RPMI8226 (cell line): ENCODE data around the gene PPARA.
"Not testable (repeated sequence)": the region's sequence is repeated elsewhere in the genome, so short reads cannot be mapped to it uniquely, and the experiment has no call there.

Source experiments
- DNase-seq: peaks from one replicate; pipeline ENCODE4 v3.0.0-alpha.2; 2015

Gene PPARA

DNA sequence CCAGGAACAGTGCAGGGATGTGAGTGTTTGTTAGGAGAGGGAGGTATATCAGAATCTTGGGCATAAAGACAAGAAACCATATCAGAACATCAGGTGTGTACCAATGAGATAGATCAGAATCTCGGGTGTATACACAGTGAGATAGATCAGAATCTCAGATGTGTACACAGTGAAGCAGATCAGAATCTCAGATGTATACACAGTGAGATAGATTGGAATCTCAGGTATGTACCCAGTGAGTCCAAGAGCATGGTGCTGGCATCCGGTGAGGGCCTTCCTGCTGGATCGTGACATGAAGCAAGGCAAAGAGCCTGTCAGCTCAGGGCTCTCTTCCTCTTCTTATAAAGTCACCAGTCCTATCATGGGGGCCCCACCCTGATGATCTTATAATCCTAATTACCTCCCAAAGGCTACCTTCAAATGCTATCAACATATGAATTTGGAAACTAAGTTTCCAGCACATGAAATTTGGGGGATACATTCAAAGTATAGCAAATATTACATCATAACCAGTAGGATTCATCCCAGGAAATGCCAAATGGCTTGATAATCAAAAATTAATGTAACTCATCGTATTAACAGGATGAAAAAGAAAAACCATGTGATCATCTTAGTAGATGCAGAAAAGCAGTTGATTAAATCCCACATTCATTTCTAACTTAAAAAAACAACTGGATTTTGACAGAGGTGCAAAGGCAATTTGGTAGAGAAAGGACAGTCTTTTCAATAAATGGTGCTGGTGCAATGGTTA is 28.6 kb downstream of the PPARA start:
- no peak for DNase-seq

DNA sequence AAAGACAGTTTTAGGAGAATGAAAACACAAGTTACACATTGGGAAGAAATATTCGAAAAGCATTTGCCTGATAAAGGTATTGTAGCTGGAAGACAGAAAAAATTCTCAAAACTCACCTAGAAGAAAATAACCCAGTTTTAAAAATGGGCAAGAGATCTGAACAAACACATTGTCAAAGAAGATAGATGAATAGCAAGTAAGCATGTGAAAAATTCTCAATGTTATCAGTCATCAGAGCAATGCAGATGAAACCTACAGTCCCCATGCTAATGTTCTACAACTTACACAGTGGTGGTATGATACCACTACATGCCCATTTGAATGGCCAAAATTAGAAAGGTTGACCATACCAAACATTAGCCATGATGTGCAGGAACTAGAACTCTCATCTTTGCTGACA is 29.4 kb downstream of the PPARA start:
- DNase-seq, result no peak

DNA sequence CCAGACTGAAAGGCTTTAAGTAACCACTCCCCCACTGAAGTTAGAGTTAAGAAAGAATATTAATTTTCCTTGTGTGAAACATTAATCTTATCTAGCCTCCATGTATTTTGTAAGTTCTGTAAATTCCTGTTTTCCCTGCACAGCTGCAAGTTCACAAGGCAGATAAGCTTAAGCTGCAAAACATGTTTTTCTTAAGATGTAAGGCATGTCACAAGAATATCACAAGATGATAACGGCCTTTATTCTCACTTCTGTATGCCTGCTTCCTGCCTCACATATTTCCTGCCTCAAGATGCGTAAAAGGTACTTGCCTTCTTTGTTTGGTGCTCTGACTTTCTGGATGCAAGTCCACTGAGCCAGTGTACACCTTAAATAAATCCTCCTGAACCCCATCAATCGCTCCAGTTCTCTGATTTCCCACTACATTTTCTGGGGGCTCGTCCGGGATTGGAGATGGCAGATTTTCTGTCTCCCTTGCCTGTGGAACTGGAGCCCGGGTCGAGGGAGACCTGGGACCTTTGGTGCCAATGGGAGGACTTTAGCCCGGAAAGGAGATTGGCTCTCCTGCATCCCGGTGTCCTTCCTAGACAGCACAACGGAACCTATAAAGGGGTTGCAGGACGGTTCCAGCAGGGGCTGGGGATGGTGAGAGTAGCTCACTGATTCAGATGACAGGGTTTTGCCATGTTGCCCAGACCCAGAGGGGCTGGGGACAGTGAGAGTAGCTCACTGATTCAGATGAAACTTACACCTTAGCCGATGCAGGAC is 30.2 kb downstream of the PPARA start:
- DNase-seq, result no peak

DNA sequence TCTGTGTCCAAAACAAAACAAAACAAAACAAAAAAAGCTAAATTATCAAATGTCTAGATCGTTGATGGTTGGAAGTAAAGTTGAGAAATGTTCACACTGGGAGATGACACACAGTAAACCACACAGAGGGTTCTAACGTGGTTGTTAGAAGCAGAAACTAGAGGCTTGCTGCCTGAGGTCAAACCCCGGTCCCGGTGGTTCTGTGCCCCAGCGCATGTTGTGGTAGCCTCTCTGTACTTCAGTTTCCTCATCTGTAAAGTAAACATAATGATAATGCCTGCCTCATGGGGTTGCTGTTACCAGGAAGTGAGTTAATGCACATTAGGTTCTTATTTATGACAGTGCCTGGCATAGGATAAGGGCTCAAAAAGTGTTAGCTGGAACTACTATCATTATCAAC is 33.4 kb downstream of the PPARA start:
- DNase-seq, result no peak

DNA sequence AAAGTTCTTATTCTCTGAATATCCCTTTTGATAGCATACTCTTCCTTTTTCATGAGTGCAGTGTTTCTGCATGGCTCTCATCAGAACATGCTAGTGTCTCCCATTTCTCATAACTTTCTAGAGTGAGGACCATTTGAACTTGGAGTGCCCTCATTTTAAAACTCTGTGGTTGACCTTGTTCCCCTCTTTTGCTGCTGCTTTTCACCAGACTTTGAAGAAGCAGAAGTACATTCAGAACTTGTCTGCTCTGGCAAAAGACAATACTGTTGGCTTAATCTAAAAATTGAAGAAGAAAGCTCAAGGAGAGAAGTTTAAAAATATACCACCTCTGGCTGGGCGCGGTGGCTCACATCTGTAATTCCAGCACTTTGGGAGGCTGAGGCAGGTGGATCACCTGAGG is 35.0 kb downstream of the PPARA start:
- DNase-seq, result no peak

DNA sequence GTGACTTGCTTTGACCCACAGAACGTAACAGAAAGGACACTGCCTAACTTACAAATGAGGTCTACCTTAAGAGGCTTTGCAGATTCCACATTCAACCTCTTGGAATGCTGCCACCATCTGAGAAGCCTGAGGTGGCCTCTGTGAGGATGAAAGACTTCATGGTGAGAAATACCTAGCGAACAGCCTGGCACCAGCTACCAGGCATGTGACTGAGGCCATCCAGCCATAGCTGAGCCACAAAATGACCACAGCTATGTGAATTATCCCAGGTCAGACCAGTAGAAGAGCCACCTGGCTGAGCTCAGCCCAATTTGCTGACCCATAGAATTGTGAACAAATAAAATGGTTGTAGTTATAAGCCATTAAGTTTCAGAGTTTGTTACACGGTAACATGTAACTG is 37.5 kb downstream of the PPARA start:
- DNase-seq, result no peak

DNA sequence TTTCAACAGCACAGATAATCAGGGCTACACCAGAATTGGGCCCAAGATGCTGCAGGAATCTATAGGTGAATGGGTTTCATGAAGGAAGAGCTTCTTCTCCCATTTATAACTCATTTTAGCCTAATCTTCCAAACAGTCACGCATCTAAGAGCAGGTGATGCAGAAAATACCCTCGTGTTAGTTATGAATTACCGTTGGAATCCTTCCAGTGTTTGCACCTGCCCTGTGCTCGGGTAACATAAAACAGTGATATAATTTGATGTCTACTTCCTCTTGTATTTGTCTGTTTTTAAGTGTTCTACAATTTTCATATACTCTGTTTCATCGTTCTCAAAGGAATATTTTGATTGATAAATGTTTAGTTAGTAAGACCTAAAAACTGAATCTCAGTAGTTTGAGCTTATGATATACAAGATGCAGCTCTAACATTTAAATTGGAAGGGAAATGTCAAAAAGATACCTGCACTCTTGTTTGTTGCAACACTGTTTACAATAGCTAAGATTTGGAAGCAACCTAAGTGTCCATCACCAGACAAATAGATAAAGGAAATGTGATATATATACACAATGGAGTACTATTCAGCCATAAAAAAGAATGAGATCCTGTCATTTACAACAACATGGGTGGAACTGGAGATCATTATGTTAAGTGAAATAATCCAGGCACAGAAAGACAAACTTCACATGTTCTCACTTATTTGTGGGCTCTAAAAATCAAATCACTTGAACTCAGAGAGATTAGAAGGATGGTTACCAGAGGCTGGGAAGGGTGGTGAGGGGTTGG is 42.1 kb downstream of the PPARA start:
- DNase-seq, result no peak

DNA sequence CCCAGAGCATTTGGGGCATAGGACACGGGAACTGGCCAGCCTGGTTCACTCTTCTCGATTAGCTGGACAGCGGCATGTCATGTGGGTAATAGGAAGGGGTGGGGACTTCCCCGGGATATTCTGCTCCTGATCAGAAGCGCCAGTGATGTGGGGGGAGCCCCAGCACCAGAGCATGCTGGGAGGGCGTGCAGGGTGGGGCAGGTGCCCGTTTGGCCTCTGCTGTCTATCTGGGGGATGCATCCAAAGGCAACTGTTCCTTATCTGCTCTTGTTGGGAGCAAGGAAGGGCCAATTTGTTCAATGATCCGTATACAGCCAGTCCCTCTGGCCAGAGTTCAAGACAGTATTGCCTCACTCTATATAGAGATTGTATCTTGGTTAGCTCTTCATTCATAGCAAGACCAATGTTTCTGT is 43.6 kb downstream of the PPARA start:
- no peak for DNase-seq

DNA sequence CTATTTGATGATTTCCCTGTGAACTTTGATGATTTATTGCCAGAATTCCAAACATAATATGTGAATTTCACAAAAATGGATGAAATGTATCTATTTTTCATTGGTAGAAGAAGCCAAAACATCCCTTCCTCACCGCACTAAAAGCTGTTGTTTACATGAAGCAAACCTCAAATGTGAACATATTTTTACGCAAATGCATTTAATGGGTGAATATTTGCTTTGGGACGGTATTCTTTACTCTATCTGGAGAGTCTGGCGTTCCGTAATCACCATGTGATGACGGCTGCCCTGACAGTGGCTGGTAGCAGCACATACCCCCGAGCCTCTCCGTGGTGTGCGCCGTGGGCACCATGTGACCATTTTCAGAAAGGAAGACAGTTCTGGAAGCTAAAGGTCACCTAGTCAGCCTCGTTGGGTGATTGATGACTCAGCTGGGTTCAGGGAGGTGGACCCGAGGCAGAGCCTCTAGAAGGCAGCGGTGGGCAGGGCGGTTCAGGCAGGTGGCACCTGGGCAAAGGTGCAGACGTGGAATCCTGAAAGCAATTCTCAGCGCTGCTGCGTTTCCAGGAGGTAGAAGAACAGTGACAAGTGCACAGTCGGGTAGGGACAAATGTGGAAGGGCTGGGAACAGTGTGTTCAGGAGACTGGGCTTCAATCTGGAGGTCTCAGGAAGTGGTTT is 45.3 kb downstream of the PPARA start:
- DNase-seq, result no peak

DNA sequence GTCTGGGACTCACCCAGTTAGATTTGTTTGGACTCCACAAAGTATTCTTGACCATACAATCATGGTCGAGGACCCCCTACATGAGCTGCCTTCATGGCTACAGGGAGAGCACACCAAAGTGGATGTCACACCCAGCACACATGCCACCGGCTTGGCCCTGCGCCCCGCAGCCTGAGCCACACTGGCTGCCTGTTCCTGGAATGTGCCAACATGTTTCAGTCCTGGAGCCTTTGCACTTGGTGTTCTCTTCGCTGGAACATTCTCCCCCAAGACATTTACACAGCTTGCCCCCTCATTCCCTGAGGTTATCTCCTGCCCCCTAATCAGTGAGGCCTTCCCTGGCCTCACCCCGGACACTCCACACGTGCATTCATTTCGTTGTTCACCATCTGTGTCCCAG is 46.0 kb downstream of the PPARA start:
- no peak for DNase-seq

DNA sequence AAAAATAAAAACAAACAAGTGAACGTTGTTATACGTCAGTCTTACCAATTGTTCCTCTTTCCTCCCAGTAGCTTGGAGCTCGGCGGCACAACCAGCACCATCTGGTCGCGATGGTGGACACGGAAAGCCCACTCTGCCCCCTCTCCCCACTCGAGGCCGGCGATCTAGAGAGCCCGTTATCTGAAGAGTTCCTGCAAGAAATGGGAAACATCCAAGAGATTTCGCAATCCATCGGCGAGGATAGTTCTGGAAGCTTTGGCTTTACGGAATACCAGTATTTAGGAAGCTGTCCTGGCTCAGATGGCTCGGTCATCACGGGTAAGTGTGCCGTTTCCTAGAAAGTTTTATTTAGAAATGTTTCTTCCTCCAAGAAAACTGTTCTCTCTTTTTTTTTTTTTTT is 47.9 kb downstream of the PPARA start:
- DNase-seq, result no peak

DNA sequence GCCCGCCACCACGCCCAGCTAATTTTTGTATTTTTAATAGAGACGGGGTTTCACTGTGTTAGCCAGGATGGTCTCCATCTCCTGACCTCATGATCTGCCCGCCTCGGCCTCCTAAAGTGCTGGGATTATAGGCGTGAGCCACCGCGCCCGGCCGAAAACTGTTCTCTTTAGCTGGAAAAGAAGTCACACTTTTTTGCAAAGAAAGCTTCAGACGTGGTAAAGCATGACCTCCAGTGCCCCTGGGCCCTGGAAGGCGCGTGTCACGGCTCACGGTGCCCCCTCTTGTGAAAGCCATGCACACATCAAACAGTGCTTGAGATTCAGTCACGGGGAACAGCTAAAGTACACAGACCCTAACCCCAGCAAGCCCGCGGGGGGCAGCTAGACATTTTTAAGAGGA is 48.5 kb downstream of the PPARA start:
- not testable (repeated sequence) for DNase-seq

DNA sequence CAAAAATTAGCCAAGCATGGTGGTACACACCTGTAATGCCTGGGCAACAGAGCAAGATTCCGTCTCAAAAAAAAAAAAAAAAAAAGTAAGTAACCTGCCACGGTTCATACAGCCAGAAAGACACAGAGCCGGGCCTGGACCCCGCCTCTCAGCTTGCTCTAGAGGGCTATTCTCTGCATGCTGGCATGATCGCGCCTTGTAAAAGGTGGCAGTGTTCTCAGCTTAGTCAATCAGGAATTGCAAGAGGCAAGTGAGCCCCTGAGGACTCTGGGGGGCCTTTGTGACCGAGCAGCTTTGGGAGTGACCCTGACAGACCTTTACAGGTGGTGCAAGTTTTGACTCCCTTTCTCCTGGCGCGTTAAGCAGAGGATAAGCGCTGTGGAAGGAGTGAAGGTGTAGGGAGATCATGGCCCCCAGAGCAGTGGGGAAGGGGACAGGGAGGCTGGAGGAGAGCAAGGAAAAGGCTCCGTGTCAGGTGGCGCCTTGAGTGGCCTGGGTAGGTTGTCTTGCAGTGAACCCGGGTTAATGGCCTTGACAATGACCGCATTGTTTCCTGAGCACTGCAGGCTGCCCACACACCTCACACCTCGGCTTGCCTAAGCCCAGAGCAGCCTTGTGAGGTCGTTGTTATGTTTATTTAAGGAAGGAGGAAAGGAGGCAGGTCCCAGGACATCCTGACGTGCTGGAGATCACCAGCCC is 50.9 kb downstream of the PPARA start:
- no peak for DNase-seq

DNA sequence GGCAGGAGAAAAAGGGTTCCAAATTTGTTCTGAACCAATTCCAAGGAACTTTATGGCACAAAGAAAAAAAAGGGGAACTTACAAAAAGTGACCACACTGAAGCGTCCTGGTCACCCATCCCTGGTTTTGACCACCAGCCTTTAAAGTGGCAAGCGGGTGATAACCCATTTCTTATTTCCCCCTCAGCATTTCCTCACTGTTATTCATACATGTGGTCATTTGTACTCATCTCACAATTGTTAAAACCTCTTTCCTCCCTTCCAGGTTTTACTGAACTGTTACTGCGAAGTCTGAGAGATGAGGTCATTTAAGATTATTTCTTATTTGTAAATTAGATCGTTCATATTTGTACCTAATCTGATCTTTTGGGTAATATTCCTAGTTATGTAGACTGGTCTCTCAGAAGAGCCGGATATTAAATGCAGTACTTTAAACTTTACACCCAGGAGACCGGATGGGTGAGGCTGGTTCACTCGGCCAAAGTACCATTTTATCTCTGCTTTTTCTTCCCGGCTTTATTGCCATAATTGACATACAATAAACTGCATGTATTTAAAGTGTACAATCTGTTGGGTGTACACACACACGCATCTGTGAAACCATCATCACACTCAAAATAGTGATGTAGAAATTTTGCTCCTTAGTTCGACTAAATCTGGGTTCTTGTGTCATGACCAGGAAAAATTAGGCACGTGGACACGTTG is 52.7 kb downstream of the PPARA start:
- no peak for DNase-seq

DNA sequence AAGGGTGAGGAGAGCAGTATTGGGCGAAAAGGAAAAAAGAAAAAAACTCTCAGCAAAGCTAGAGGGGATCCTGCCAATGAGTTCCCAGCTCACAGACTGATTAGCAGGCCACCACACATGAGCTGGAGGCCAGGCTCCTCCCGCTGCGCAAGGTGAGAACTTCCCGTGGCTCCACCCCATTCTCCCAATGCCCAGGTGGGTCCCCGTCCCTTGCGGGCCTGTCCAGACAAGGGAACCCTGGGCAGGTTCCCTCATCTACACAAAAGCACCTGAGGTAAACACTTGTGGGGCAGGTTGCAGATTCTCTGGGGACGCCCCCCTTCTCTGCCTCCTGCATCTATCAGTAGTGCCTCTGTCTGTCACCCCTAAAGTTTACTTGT is 53.3 kb downstream of the PPARA start:
- DNase-seq, result no peak

DNA sequence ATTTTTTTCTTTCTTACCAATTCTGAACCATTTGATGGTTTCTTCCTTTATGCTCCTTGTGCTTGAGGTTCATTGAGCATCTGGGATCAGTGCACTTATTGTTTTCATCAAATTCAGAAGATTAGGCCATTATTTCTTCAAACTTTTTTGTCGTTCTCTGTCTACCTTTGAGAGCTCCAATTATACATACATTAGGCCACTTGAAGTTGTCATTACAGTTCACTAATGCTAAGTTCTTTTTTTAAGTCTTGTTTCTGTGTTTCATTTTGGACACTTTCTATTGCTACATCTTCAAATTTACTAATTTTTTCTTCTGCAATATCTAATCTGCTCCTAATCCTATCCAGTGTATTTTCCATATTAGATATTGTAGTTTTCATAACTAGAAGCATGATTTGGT is 58.9 kb downstream of the PPARA start:
- DNase-seq, result no peak

DNA sequence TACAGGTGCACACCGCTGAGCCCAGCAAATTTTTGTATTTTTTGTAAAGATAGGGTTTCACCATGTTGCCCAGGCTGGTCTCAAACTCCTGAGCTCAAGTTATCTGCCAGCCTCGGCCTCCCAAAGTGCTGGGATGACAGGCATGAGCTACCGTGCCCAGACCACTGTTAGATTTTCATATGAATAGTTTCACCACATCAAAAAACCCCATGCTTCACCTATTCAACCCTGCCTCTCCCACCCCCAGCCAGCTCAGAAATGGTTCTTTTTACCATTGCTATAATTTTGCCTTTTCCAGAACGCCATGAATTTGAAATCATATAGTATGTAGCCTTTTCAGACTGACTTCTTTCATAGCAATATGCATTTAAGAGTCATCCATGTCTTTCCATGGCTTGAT is 61.9 kb downstream of the PPARA start:
- DNase-seq, result no peak

DNA sequence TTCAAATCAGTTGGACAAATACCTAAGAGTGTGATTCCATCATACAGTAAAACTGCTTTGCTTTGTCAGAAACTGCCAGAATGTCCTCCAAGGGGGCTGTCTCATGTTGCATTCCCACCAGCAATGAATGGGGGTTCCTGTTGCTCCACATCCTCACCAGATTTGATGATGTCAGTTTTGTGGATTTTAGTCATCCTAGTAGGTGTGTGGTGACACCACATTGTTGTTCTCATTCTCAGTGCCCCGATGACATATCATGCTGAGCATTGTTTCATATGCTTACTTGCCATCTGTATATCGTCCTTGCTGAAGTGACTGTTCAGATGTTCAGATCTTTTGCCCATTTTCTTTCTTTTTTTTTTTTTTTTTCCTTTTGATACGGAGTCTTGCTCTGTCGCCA is 62.7 kb downstream of the PPARA start:
- DNase-seq, result no peak

DNA sequence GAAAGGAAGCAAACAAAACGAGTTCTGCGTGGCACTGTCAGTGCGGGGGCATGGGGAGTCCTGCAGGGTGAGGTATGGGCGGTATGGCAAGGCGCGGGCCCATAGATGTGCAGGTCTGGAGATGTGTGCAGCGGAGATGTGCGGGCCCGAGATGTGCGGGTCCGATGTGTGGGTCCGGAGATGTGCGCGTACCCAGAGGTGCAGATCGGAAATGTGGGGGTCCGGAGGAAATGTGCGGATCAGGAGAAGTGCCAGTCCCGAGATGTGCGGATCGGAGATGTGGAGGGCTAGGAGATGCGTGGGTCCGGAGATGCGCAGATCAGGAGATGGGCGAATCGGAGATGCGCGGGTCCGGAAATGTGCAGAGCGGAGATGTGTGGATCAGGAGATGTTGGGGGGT is 63.8 kb downstream of the PPARA start:
- DNase-seq, result no peak

DNA sequence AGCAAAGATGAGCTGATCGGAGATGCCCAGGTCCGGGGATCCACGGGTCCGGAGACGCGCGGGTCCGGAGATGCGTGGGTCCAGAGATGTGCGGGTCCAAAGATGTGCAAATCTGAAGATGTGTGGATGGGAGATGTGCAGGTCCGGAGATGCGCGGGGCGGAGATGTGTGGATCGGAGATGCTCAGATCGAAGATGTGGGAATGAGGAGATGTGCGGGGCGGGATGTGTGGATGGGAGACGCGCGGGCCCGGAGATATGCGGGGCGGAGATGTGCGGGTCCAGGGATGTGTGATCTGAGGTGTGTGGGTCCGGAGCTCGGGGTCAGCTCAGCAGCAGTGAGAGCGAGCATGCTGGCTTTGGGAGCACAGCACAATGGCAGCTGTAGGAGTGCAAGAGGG is 64.3 kb downstream of the PPARA start:
- DNase-seq, result no peak

DNA sequence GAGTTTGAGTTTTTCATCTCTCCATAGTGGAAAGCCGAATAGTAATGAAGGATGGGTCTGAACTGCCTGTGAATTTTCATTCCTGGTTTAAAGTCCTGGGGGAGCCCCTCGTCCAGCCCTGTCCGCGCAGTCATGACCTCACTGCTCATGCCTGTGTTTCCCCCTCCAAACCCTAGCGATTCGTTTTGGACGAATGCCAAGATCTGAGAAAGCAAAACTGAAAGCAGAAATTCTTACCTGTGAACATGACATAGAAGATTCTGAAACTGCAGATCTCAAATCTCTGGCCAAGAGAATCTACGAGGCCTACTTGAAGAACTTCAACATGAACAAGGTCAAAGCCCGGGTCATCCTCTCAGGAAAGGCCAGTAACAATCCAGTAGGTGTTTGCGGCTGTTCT is 69.3 kb downstream of the PPARA start:
- peak; percentile 74 for DNase-seq

DNA sequence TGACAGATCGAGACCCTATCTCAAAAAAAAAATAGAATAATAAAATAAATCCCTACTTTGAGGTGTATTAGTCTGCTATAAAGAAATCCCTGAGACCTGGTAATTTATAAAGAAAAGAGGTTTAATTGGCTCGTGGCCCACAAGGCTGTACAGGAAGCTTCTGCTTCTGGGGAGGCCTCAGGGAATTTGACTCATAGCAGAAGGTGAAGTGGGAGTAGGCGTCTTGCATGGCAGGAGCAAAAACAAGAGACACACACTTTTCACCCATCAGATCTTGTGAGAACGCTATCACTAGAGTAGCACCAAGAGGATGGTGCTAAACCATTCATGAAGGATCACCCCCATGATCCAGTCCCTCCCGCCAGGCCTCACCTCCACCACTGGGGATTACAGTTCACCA is 70.6 kb downstream of the PPARA start:
- DNase-seq, result no peak
